Astrocyte (in vitro differentiated cells and primary cell): ENCODE results near the gene CLCN6. TPM values are rescaled to one million over a fixed set of nuclear protein-coding genes. Genes with fewer than 3 reads are reported as not detected.

ENCODE experiments used
- DNase-seq: peaks from one replicate; pipeline ENCODE4 v3.0.0-alpha.2; 2010; ENCODE audit warnings: low read depth
- FAIRE-seq: peaks from 2 replicates; lab custom pipeline; 2011; peaks lifted over from hg19 to GRCh38; lab: Jason Lieb, UNC
- H2AFZ ChIP-seq: 2 replicates; pipeline ENCODE4 v1.6.0; 2012; ENCODE audit warnings: low read depth, low read length, inconsistent platforms
- H3K27ac ChIP-seq: 2 replicates; pipeline ENCODE4 v1.5.1; 2011; ENCODE audit warnings: low read depth, low read length, inconsistent platforms
- H3K27me3 ChIP-seq: 2 replicates; pipeline ENCODE4 v1.6.0; 2011; ENCODE audit warnings: low read length, inconsistent platforms; ENCODE audit not compliant: insufficient read depth
- H3K36me3 ChIP-seq: 2 replicates; pipeline ENCODE4 v1.5.1; 2011; ENCODE audit warnings: low read length, inconsistent platforms; ENCODE audit not compliant: insufficient read depth
- H3K4me1 ChIP-seq: 2 replicates; pipeline ENCODE4 v1.5.1; 2011; ENCODE audit warnings: low read length, inconsistent platforms; ENCODE audit not compliant: insufficient read depth
- H3K4me2 ChIP-seq: 2 replicates; pipeline ENCODE4 v1.6.0; 2012; ENCODE audit warnings: low read length, inconsistent platforms
- H3K4me3 ChIP-seq: 2 replicates; pipeline ENCODE4 v1.5.1; 2011; ENCODE audit warnings: low read depth, mild to moderate bottlenecking, low read length, inconsistent platforms; ENCODE audit not compliant: insufficient read depth
- H3K79me2 ChIP-seq: 2 replicates; pipeline ENCODE4 v1.6.0; 2012; ENCODE audit warnings: mild to moderate bottlenecking, low read length, inconsistent platforms; ENCODE audit not compliant: insufficient read depth
- H3K9ac ChIP-seq: 2 replicates; pipeline ENCODE4 v1.6.0; 2012; ENCODE audit warnings: mild to moderate bottlenecking, low read length, inconsistent platforms
- H3K9me3 ChIP-seq: 2 replicates; pipeline ENCODE4 v1.5.1; 2012; ENCODE audit warnings: low read depth, mild to moderate bottlenecking, low read length, inconsistent platforms; ENCODE audit not compliant: insufficient read depth
- H4K20me1 ChIP-seq: 2 replicates; pipeline ENCODE4 v1.6.0; 2012; ENCODE audit warnings: low read length, inconsistent platforms; ENCODE audit not compliant: insufficient read depth
- H3K27ac Mint-ChIP-seq: one replicate; pipeline ENCODE4 v1.8.0; 2021; ENCODE audit warnings: mild to moderate bottlenecking, mixed read lengths; ENCODE audit not compliant: unreplicated experiment
- H3K27me3 Mint-ChIP-seq: one replicate; pipeline ENCODE4 v1.8.0; 2021; ENCODE audit warnings: low read depth, mixed read lengths; ENCODE audit not compliant: unreplicated experiment
- H3K36me3 Mint-ChIP-seq: one replicate; pipeline ENCODE4 v1.8.0; 2021; ENCODE audit warnings: low read depth, mixed read lengths; ENCODE audit not compliant: unreplicated experiment
- H3K4me1 Mint-ChIP-seq: one replicate; pipeline ENCODE4 v1.8.0; 2021; ENCODE audit warnings: low read depth, mixed read lengths; ENCODE audit not compliant: unreplicated experiment
- H3K4me3 Mint-ChIP-seq: one replicate; pipeline ENCODE4 v1.8.0; 2021; ENCODE audit warnings: mild to moderate bottlenecking, moderate library complexity, mixed read lengths; ENCODE audit not compliant: unreplicated experiment
- H3K9me3 Mint-ChIP-seq: one replicate; pipeline ENCODE4 v1.8.0; 2021; ENCODE audit warnings: mild to moderate bottlenecking, mixed read lengths; ENCODE audit not compliant: unreplicated experiment
- CTCF ChIP-seq: IDR thresholded peaks from 2 replicates; pipeline ENCODE4 v1.5.1; 2011; ENCODE audit warnings: low read depth, mild to moderate bottlenecking, inconsistent platforms, low read length, moderate library complexity; ENCODE audit not compliant: insufficient read depth
- EZH2 ChIP-seq: IDR thresholded peaks from 2 replicates; pipeline ENCODE4 v1.6.1; 2012; ENCODE audit warnings: mild to moderate bottlenecking, low read length, inconsistent platforms; ENCODE audit not compliant: insufficient read depth
- total RNA-seq: library from RNA; stranded (reverse); gene quantifications from 2 replicates; pipeline ENCODE4 v1.2.1, GENCODE V29; 2021

Gene CLCN6
- total RNA-seq, 1 donor from 2014 or later = 22.4 TPM

GRCh38 chr1:11800756-11801433 lies 5.1 kb upstream of the CLCN6 start:
- Histone ChIP-seq H3K4me3 (no peak overlapping the region), H3K27ac (no peak overlapping the region), H3K79me2 (no peaks in the 10 kb centered on the region), H3K4me1 (peaks cover 36% of the 10 kb centered on the region), H3K9ac (no peak overlapping the region), H4K20me1 (no peaks in the 10 kb centered on the region), H3K27me3 (no peaks in the 10 kb centered on the region), H3K4me2 (no peak overlapping the region), H2AFZ (no peak overlapping the region), H3K9me3 (no peaks in the 10 kb centered on the region), H3K36me3 (no peaks in the 10 kb centered on the region)
- DNase-seq = no peak
- TF ChIP-seq CTCF = no peak
- no peak for TF ChIP-seq EZH2
- H3K9me3 Mint-ChIP-seq = no peaks in the 10 kb centered on the region
- peaks cover 14% of the 10 kb centered on the region for H3K36me3 Mint-ChIP-seq
- peak overlapping the region; percentile 16 for H3K4me3 Mint-ChIP-seq
- H3K27ac Mint-ChIP-seq = no peak overlapping the region
- FAIRE-seq = no peak
- no peaks in the 10 kb centered on the region for H3K27me3 Mint-ChIP-seq
- H3K4me1 Mint-ChIP-seq = peaks cover 24% of the 10 kb centered on the region

- Histone ChIP-seq H3K4me3 (peak overlapping the region; percentile 53), H2AFZ (peak overlapping the region; percentile 31), H3K9me3 (no peaks in the 10 kb centered on the region), H3K9ac (peak overlapping the region; percentile 34), H3K27me3 (no peaks in the 10 kb centered on the region), H4K20me1 (no peaks in the 10 kb centered on the region), H3K4me1 (peaks cover 44% of the 10 kb centered on the region), H3K4me2 (peak overlapping the region; percentile 90), H3K27ac (no peak overlapping the region), H3K36me3 (no peaks in the 10 kb centered on the region), H3K79me2 (peaks cover 16% of the 10 kb centered on the region)
- TF ChIP-seq CTCF = no peak
- no peak for TF ChIP-seq EZH2
- DNase-seq (no peak), FAIRE-seq (no peak)
- Mint-ChIP-seq H3K27ac (no peak overlapping the region), H3K4me1 (peaks cover 28% of the 10 kb centered on the region), H3K4me3 (peak overlapping the region; percentile 83), H3K36me3 (peaks cover 13% of the 10 kb centered on the region), H3K27me3 (no peaks in the 10 kb centered on the region), H3K9me3 (no peaks in the 10 kb centered on the region)
These were observed 3.4 kb upstream of the CLCN6 start for GRCh38 chr1:11802616-11802972.
